NOMO-1 treated with DMSO at 0.1 percent for 48 hours (cell line): Measurements from ENCODE around the gene UBD.

Source experiments
- DNase-seq: peaks from one replicate; lab custom pipeline; 2025; ENCODE audit not compliant: unreplicated experiment; lab: John Stamatoyannopoulos, UW

Gene UBD

DNA sequence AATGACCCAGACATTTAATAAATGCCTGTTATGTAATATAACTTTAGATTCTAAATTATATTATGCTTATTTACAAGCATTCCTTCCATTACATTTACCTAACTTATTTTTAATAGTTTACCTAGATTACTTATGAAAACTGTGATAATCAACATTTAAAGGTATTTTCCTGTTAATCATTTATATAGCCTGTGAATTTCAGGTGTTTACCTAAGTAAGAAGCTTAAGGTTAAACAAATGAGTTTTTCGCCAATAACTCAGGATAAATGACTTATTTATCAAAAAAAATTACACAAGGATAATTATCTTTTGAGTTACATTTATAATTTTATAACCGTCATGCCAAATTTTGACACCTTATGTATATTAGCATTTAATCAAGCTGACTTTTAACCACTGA is 35.5 kb downstream of the UBD start:
- DNase-seq = no peak

DNA sequence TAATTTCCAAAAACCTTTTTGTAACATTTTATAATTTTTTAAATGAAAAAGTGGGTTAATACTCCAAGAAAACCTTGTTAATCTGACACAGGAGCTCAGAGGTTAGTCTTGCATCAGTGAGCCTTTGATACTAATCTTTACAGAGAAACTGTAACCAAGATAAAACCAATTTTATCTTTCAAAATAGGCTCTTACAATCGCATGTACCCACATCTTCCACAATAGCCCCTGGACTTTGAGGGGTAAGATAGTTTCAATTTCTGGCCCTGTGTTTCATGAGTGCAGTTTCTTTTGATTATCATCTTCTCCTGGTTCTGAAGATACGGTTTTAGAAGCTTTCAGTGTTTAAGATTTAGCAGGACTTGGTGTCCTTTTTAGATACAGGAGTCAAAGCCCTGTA is 37.3 kb downstream of the UBD start:
- no peak for DNase-seq

DNA sequence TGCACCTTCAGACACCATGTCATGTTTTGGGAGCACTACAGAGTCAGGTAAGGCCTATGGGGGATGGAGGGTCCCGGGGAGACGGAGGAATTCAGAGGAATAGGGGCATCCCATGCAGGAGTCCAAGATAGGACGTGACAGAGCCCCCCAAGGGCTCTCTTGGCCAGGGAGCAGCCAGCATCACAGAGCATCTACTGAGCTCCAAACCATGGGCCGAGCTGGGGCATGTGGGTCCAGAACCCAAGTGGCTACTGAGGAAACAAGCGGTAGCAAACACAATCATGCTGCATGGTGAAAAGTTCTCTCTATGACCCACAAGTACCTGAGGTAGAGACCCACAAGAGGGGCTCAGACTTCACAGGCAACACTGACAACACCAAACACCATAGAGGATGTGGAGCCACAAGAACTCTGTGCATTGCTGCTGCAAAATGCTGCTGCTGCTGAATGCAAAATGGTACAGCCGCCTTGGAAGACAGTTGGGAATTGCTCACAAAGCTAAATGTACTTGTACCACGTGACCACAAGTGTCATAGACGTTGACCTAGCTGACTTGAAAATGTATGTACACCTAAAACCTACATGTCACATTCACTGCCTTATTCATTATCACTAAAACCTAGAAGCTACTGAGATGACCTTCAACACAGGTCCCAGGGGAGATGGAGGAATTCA is 38.4 kb downstream of the UBD start:
- DNase-seq = no peak

DNA sequence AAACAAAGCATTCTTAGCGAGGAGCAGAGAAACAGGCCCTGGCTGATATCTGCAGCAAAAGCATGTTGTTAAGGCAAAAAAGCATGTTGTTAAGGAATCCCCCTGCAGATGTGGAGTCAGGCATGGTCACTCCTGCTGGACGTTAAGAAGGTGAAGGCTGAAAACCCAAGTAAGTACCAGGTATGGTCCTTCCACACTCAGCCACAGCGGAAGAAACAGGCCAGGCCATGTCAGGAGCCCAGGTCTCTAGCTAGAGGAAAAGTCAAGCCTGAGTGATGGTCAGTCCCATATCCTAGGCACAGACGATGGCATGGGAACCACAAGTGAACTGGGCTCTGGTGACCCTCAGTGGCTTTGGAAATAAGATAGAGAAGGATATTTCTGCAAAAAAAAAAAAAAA is 39.3 kb downstream of the UBD start:
- no peak for DNase-seq

DNA sequence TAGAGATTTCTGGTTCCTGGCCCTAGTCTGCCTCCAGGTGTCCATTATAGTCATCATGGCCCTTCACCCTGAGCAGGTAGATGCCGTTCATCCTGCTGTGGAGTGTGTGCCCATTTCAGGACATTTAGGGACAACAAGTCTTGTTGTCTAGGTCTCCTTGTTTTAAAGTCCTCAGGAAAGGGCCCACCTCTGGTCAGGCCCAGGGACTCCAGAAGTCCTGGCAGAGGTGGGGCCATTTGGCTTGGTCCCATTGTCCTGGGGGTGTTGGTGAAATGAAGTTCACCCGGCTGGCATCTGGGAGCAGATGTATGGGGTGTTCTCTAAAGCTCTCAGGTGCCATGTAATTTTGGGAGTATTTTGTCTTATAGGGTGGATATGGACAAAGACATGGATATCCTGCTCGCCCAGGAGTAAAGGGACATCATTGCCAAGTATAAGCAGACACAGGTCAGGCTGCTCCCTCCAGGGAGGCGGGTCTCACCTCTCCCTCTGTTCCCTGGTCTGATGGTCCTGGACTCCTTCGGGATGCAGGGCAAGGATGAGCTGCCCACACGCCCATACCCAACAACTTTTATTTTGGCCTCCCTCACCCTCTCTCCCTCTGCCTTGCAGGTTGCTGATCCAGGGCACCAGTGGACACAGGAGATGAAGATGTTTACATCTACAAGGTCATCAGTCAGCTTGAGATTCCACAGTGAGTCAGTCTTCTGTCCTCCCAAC is 40.1 kb downstream of the UBD start:
- DNase-seq = no peak

DNA sequence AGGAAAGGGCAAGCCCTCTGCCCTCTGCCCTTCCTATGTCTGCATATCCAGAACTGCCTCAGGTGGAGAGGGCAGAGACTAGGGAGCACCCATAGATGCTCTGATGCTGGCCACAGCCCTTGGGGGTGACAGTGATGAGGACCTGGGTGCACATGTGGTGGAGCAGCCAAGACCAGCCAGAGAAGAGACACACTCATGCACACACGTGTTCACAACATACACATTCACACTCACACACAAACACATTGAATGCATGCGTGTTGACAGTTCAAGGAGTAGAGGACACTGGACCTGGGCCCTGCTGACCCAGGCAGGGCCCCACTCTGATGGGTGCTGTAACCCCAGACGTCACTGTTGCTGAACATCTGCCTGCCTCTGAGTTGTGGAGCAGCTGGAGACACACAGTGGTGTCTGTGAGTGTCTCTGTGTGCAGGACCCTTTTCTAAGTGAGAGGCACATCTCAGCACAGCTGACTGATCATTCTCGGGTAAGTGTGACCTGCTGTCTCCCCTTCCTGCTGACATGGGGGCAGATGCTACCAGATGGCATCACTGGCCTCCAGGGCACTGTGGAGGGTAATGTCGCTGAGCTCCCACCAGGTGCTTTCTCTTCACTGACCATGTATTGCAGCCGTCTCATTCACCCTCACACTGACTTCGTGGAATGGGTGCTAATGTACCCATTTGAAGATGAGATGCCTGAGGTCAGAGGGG is 41.6 kb downstream of the UBD start:
- no peak for DNase-seq

DNA sequence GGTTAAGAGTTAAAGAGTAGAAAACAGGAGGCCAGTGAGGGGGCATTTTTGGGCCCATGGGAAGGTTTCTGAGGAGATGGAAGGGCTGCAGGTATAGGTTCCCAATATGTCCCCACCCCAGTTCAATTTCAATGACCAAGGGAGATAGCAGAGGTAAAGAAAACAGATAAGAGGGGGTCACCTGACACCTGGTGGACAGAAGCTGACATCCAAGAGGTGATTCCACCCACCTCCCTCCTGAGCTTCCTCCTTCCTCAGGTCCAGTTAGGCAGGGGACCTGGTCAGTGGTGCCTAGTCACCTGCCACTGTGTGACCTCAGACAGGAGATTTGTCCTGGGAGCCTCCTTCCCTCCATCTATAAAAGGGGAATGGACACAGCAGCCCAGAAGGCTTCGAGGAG is 42.3 kb downstream of the UBD start:
- no peak for DNase-seq

DNA sequence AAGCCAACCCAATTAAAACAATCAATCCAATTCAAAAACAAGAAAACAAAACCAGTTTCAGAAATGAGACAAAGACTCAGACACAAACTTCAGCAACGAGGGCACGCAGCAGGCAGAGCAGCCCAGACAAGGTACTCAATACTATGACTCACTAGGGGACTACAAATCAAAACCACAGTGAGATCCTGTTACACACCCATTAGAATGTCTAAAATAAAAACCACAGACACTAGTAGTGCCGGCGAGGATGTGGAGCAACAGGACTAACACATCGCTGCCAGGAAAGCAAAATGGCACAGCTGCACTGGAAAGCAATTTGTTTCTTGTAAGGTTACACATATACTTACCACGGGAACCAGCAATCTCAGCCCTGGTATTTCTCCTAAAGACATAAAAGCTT is 43.4 kb downstream of the UBD start:
- DNase-seq = peak; percentile 15

DNA sequence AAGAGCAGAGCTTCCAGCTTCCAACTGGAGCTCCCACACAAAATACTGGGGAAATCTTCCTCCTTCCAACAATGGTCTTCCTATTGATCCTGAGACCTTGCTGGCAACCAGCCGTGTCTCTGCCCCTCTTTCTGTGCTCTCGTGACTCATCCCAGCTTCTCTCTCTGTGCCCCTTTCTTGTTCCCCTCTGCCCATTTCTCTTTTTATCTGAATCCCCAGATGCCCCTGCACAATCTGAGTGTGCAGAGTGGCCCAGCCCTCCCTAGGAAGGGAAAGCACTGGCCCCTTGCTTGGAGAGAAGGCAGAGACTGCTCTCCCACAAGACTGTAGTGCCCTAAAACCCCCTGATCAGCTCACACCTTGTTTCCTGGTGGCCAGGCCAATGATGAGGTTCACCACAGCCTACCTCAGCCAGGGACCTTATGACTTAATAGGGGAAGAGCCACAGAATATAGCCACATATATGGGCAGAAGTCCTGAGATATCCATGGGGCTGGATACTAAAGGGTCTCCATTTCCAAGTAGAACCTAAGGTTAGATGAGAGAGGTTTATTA is 48.7 kb downstream of the UBD start:
- no peak for DNase-seq

DNA sequence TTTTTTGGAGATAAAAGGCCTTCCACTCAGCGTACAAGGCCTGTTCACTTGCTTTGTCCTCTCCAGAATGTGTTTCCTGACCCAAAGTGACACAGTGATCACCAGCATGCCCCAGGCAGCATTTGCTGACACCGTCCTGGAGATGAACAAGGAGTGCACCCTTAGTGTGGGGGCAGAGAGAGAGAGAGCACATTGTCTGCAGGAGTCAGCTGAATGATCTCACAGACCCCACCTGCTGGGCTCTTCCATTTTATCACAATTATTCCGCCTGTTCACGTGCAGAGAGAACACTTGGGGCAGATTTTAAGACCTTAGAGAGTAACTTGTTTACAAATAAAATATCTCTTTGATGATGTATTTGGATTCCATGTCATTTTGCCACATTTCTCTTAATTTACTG is 49.3 kb downstream of the UBD start:
- no peak for DNase-seq

DNA sequence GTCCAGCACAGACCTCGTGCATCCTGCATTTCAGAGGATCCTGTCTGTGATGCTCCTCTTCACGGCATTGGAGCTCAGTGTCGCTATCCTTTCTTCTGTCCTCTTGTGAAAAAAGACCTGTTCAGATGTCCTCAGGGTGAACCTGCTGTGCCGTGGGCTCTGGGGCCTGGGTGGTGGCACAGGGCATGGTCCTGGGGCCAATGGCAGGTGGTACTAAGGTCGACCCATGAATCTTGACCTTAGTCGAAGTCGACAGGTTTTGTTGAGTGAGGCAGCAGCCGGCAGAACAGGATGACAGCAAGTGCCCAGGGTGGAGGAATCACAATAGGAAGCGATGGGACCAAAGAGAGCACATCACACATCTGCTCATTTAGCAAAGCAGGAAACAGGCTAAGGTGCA is 49.8 kb downstream of the UBD start:
- no peak for DNase-seq

DNA sequence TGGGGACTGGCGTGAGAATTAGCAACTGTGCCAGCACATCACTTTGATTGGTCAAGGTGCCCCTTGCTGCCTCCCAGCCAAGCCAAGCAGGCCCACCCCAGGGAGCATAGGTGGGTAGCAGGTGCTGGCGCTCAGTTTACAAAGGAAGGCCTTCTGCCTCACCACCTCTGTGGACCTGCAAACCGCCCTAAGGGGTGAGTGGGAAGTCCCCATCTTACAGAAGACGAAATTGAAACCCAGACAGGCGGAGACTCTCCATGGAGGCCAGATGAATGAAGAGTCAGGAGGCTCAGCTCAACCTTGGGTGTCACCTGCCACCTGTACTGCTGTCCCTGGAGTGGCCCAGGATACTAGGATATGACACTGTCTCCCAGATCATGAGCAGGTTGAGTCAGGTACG is 50.3 kb downstream of the UBD start:
- DNase-seq = no peak

DNA sequence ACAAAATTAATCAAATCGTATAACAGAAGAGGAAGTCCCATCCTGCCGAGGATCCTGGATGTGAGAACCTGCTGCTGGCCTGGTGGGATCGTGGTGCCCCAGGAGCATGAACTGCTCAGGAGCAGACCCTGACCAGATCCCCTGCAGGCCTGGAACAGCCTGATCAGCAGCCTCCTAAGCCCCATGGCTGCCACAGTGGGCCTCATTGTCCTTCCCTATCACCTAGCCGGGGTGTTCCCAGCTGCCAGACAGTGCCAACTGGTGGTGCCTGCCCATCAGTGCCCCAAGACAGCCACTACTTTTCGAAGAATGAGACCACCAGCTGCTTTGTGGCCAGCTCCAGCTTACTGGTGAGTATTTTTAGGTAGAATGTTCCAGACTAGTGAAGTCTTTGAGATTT is 52.2 kb downstream of the UBD start:
- DNase-seq = no peak

DNA sequence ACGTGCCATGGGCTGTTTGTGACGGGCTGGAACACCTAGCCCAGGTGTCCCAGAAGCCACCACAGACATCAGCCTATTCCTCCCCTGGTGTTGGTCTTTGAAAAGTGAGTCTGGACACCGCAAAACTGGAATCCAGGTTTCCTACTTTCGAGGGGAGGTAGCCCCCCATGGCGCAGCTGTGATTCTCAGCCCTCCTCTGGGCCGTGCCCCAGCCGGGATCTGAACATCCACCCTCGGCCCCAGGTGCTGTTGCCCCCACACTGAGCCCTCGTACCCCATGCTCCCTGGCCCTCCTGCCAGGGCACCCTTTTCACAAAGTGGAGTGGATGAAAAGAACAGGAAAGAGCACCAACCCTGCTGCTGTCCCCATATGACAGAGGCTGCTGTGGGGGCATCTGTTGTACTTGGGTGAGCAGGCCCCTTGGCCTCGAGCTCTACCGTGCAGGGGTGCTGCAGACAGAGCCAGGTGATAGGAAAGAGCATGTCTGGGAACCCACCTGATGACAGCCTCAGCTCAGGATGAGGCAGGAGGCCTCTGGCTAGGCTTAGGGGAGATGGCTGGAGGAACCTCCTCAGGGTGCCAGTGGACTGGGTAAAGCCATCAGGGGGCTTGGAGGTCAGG is 53.0 kb downstream of the UBD start:
- no peak for DNase-seq

DNA sequence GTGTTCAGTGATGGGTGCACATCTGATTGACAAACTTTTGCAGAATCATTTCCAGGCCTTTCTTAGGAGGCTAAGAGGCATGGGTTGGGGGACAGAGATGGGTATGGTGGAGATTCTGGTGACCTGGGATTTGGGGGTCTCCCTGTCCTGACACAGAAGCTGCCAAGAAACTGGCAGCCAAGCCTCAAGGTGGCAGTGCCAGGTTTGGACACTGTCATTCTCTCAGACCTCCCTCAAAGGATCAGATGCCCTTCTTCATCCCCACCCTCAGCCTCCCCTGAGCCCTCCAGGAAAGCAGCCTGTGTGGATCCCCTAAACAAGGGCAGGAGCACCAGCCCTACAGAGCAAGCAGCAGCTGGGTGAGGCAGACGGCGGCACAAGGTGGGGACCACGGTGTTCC is 53.7 kb downstream of the UBD start:
- no peak for DNase-seq
